GM12872 (cell line): Measurements from ENCODE around the gene RNF19B.

Experiments
- CTCF ChIP-seq: IDR thresholded peaks from 3 replicates; pipeline ENCODE4 v1.5.1; 2011; ENCODE audit warnings: low read depth, mild to moderate bottlenecking, low read length, moderate library complexity; ENCODE audit not compliant: insufficient read depth

The RNF19B gene

DNA sequence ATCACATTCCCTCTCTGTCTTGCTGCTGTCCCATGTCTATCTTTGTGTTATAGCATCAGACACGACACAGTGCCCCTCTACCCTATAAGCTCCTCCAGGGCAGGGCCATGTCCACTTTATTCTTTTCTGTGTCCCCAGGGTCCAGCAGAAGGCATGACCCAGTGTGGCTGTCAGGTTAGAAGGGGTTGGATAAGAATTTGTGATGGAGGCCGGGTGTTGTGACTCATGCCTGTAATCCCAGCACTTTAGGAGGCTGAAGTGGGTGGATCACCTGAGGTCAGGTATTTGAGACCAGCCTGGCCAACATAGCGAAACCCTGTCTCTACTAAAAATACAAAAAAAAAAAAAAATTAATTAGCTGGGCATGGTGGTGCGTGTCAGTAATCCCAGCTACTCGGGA lies 26.3 kb upstream of the RNF19B start:
- TF ChIP-seq CTCF, result no peak

DNA sequence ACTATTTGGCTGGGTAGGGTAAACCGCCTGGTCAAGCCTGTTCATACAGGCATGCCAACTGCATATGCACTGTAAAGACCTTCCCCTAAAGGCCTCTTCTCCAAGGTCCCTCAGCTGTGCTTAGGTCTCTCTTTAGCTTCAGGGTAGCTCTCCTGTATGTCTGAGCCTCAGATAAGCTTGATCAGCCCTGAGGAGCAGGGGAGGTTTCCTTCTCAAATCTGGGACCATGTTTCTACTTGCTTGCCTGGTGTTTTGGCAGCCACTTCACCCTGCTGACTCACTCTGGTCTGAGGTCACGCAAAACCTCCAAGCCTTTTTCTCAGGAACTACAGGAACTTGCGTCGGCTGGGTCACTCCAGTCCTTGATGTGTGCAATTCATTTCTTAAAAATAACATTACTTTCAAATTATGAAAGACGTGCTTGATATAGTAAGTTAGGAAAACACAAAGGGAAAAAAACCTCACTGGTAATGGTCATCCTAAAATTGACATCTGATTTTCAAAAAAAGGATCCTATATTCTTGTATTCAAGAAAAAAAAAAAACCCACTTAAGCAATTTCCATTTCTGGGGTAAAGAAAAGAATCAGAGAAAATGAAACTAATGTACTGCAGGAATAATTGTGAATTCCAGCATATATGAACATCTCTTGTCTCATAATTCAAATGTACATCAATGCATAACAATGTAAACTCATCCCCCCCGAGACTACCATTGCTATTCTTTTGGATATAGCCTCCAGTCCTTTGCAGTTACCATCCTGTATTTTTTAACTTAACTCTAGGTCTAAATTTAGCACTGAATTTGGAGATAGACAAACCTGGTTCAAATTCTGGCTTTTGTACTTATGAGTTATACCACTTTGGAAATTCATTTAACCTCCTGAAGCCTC lies 24.8 kb upstream of the RNF19B start:
- TF ChIP-seq CTCF, result no peak

- no peak for TF ChIP-seq CTCF
Observed at GRCh38 chr1:32988665-32989064, 24.1 kb upstream of the RNF19B start.

- no peak for TF ChIP-seq CTCF
Observed at GRCh38 chr1:32985226-32985625, 20.6 kb upstream of the RNF19B start.

GRCh38 chr1:32984455-32985171 lies 20.0 kb upstream of the RNF19B start:
- no peak for TF ChIP-seq CTCF

- no peak for TF ChIP-seq CTCF
Observed at GRCh38 chr1:32984090-32984454, 19.5 kb upstream of the RNF19B start.

- no peak for TF ChIP-seq CTCF
Observed at GRCh38 chr1:32983020-32983419, 18.4 kb upstream of the RNF19B start.
